Measurements from ENCODE around the gene CFAP298.
"Not testable (repeated sequence)": the region's sequence is repeated elsewhere in the genome, so short reads cannot be mapped to it uniquely, and the experiment has no call there.

CFAP298 gene, protein sequence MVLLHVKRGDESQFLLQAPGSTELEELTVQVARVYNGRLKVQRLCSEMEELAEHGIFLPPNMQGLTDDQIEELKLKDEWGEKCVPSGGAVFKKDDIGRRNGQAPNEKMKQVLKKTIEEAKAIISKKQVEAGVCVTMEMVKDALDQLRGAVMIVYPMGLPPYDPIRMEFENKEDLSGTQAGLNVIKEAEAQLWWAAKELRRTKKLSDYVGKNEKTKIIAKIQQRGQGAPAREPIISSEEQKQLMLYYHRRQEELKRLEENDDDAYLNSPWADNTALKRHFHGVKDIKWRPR

DNA sequence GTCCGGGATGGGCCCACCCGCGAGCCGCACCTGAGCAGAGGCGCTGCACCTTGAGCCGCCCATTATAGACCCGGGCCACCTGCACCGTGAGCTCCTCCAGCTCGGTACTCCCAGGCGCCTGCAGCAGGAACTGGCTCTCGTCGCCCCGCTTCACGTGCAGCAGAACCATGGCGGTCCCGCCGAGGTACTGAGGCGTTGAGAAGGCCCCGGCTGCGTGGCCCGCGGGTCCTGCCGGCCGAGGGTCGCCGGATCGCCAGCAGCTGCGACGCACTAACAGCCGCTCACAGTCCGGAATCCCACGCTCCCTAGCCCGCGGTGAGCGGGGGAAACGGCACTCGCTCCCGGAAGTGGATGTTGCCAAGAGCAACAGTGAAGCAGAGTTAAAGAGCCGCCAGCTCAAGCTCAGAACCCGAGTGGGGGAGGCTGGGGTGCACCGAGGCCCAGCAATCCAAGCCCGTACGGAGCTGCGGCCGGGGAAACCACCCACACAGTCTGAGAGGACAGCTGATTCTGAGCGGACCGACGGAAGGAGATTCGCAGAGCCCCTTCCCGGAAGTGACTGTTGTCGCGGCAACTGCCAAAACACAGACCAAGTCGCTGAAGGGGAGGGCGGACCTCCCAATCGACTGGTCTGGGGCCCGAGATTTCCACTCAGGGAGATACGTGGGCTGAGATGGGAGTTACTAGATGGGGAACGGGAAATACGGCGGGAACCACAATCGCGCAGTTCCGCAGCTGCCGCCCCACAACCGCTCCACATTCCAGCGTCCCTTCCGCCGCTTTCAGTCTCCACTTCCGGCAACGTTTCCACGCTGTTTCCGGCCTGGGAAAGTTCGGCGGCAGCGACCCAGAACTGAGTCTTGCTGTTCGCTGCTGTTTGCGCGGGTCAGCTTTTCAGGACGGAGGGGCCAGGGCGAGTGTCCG is at the start of gene CFAP298:
Gene CFAP298, minus strand, starts transcription at position 303 of the 924 bp plus-strand sequence. Its CDS starts 134 bp downstream, at position 169.
- DNase-seq (ENCODE audit: low read depth), result peak; percentile 89

GRCh38 chr21:32661026-32661782 is 49.0 kb upstream of the CFAP298 start:
- DNase-seq (ENCODE audit: low read depth), result not testable (repeated sequence)

DNA sequence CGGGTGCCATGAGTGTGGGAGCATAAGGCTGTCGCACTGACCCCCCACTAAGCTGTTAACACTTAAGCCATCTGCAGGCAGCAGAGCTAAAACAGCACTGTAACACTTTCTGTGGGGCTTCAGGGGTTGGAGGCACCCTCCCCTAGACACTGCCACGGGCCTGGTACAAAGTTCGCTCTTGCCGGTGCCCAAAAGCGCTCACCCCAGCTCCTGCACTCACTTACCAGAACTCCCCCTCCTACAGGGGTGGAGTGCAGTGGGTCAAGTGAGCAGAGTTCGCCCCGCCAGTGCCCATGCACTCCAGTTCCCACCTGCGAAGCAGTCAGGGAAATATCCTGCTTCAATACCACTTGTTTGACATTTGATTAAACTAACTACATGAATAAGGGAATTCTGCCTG is 46.3 kb upstream of the CFAP298 start:
- DNase-seq (ENCODE audit: low read depth), result no peak

DNA sequence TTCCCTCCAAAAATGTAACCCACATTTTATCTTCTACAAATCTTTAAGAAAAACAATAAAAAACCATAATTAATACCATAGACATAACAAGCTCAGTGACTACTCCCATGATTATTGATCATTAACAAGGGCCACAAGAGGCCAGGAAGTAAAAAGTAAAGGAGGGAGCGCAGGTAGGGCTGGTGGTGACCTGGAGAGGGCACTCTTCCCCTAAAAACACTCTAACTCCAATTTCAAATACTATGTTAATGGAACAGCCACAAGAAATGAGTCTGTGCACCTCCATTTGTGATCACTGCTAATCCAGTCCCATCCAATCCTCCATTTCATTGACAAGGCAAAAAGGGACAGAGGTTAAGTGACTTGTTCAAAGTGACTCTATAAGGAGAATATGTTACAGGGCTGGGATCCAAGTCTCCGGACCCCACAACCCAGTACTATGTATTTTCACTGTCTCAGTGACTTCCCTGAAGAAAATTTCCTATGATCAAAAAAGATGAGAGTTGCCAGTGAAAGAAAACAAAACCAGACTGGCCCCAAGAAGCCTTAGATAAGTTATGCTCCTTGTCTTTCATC is 41.2 kb upstream of the CFAP298 start:
- no peak for DNase-seq (ENCODE audit: low read depth)

GRCh38 chr21:32648165-32648564 is 36.0 kb upstream of the CFAP298 start:
- no peak for DNase-seq (ENCODE audit: low read depth)

- no peak for DNase-seq (ENCODE audit: low read depth)
These were observed 33.3 kb upstream of the CFAP298 start for GRCh38 chr21:32645261-32646182.

DNA sequence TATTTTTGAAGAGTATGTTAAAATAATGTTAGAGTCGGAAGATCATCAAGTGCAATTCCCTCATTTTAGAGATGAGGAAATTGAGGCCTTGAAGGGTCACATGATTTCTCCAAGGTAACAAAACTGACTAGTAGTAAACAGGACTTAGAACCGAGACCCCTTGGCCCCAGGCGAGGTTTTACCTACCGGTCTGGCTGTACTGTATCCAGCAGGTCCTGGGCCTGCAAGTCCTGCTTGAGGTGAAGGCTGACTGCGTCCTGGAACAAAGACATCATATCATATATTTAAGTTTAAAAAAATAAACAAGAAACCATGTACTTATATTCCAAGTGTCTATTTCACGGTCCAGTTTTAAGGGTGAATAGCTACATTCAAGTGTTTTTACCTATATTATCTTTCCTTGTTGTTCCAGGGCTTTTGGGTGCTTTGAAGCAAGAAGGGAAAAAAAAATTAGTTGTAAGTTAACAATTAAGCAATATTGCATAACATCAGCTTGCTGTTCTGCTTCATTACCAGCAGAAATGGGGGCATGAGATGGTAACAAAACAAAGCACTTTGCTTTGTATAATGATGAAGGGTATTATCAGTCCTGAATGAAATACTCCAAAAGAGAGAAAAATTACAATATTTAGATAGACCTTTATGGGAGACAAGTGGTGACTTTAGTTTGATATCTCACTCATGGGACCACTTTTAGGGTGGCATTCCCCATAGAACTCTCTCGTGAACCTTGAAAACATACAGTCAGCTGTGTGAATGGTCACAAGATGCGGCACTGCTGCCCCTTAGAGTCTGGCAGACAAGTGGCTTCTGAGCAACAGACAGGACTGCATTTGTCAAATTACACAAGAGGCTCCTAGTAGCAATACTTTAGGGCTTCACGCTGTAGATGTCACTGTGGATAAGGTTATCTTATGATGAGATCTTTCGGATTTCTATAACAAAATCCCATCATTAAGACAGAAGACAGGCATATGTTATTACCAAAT is 29.8 kb upstream of the CFAP298 start:
- no peak for DNase-seq (ENCODE audit: low read depth)

- DNase-seq (ENCODE audit: low read depth), result no peak
These were observed 14.5 kb upstream of the CFAP298 start for GRCh38 chr21:32626621-32627196.

- not testable (repeated sequence) for DNase-seq (ENCODE audit: low read depth)
These were observed 6.0 kb upstream of the CFAP298 start for GRCh38 chr21:32618218-32618617.

DNA sequence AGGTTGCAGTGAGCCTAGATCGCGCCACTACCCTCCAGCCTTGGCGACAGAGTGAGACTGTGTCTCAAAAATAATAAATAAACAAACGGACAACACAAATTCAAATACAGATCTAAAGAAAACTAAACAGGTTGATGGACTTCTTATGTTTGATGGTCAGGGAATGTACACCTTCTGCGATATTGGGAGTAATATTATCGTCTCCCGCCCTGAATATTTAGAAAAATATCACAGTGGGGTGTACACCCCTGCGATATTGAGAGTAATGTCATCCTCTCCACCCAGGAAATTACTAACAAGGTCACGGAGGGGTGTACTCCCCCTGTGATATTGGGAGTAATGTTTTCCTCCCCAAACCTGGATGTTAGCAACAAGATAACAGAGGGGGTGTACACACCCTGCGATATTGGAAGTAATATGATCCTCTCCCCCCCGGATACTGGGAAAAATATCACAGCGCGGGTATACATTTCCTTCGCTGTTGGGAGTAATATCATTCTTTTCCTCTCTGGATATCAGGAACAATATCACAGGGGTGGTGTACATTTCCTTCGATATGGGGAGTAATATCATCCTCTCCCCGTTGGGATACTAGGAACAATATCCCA is 1.4 kb upstream of the CFAP298 start:
- no peak for DNase-seq (ENCODE audit: low read depth)

GRCh38 chr21:32612999-32613337 is 791 bp upstream of the CFAP298 start:
- DNase-seq (ENCODE audit: low read depth), result no peak

DNA sequence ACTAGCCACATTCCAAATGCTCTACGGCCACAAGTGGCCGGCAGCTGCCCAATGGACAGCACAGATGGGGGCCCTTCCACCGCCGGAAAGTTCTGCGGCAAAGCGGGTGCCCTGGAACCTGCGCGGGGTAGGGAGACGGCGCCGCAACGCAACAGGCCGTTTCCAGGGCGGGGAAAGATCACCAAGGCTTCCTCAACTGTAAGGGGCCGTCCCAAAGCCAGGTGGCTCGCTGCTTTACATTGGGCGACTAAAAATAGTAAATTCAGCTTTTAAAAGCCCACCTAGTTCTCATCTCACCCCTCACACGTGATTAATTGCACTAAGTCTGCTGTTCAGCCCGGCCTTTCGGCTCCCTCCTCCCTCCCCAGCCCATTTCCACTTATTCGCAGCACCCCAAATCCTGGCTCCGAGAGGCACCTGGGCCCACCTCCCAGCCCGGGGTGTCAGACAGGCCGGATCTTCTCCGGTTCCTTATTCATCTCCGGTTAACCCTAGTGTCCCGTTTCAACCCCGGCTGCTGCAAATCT is 643 bp downstream of the CFAP298 start:
- peak; percentile 6 for DNase-seq (ENCODE audit: low read depth)

DNA sequence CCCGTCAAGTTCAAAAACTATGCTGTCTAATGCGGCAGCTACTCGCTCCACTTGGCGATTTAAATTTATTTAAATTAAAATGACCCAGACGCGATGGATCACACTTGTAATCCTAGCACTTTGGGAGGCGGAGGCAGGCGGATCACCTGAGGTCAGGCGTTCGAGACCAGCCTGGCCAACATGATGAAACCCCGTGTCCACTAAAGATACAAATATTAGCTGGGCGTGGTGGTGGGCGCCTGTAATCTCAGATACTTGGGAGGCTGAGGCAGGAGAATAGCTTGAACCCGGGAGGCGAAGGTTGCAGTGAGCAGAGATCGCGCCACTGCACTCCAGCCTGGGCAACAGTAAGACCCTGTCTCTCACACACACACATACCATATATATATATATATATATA is 1.2 kb downstream of the CFAP298 start:
- not testable (repeated sequence) for DNase-seq (ENCODE audit: low read depth)

- DNase-seq (ENCODE audit: low read depth), result no peak
These were observed 3.3 kb downstream of the CFAP298 start for GRCh38 chr21:32608851-32609250.

- DNase-seq (ENCODE audit: low read depth), result no peak
These were observed 6.7 kb downstream of the CFAP298 start for GRCh38 chr21:32605469-32605868.

DNA sequence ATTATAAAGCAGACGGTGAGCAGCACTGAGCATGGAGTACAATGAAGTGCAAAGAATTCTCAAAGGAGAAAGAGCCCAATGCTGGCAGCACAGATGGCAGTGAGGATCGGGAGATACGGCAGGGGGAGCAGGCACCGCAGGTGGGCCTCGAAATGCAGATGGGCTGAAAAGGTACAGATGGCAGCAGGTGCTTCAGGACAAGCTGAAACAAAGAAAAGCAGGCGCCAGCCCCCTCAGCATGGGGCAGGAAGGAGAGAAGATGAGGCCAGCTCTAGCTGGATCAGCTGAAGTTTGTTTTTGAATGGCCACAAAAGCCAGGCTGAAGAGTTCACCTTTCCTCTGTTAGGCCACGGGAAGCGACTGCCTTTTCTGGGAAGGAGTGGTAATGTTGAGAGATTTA is 7.7 kb downstream of the CFAP298 start:
- DNase-seq (ENCODE audit: low read depth), result no peak

DNA sequence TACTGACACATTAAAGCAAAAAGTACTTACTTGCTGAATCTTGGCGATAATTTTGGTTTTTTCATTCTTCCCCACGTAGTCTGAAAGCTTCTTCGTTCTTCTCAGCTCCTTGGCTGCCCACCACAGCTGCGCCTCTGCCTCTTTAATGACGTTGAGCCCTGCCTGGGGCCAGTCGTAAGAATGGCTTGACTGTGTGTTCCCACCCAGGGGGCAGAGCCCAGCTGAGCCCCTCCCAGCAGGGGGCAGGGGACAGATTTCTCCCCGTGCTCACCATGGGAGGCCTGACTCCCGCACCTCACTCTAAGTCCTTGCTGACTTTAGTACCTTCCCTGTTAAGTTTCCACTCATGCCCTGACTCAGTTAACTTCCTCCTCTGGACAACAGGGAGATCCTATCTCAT is 9.0 kb downstream of the CFAP298 start:
- DNase-seq (ENCODE audit: low read depth), result no peak

DNA sequence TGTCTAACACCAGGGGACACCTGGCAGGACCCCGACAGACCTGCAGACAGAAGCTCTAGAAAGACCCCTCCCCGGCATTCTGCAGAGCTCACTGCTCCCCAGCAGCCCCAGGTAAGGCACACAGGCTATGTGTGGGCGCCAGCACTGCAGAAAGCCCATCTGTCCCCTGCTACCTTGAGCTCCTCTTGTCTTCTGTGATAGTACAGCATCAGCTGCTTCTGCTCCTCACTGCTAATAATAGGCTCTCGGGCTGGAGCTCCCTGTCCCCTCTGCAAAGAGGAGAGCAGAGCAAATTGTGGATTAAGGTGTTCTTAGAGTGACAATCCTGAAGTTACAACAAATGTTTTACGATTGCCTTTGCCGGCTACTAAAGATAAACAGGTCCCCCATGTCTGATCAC is 10.1 kb downstream of the CFAP298 start:
- no peak for DNase-seq (ENCODE audit: low read depth)

GRCh38 chr21:32599526-32599925 is 12.7 kb downstream of the CFAP298 start:
- DNase-seq (ENCODE audit: low read depth), result no peak
